BJ (cell line): ENCODE results near the gene LRP1B. TPM values are rescaled to one million over a fixed set of nuclear protein-coding genes. Genes with fewer than 3 reads are reported as not detected.

Source experiments
- CTCF ChIA-PET: fragments of 350-600 bp; formaldehyde crosslinking; extraction: SDS; loops from one replicate; lab custom pipeline; 2021; ENCODE audit warnings: antibody characterized with exemption, inconsistent platforms; lab: Yijun Ruan, JAX
- POLR2A ChIA-PET: fragments of 300-600 bp; sonication (Branson Sonifier 250); formaldehyde crosslinking; extraction: SDS; loops from one replicate; lab custom pipeline; 2021; ENCODE audit warnings: antibody characterized with exemption; lab: Charles Lee
- DNase-seq: peaks from one replicate; pipeline ENCODE4 v3.0.0-alpha.2; 2011; ENCODE audit warnings: low read depth
- H3K27me3 ChIP-seq: 2 replicates; pipeline ENCODE4 v1.6.0; 2011; ENCODE audit warnings: low read length; ENCODE audit not compliant: control insufficient read depth, insufficient read depth
- H3K36me3 ChIP-seq: 2 replicates; pipeline ENCODE4 v1.5.1; 2011; ENCODE audit warnings: low read length; ENCODE audit not compliant: control insufficient read depth, insufficient read depth
- H3K4me3 ChIP-seq: 2 replicates; pipeline ENCODE4 v1.5.1; 2011; ENCODE audit warnings: low read depth, mild to moderate bottlenecking, control low read depth, low read length
- polyA plus RNA-seq: library from polyadenylated mRNA; depleted of rRNA; stranded (reverse); fragments of >200 nt; gene quantifications from 2 replicates; pipeline ENCODE4 v1.2.3, GENCODE V29; 2011
- TF ChIP-seq, protein P1 (sequence below): IDR thresholded peaks from 2 replicates; pipeline ENCODE4 v1.5.1; 2011; ENCODE audit warnings: low read depth, mild to moderate bottlenecking, control low read depth, inconsistent platforms, low read length, moderate library complexity; ENCODE audit not compliant: insufficient read depth

Gene LRP1B
- polyA plus RNA-seq, 1 experiment, result 0.04 TPM

DNA sequence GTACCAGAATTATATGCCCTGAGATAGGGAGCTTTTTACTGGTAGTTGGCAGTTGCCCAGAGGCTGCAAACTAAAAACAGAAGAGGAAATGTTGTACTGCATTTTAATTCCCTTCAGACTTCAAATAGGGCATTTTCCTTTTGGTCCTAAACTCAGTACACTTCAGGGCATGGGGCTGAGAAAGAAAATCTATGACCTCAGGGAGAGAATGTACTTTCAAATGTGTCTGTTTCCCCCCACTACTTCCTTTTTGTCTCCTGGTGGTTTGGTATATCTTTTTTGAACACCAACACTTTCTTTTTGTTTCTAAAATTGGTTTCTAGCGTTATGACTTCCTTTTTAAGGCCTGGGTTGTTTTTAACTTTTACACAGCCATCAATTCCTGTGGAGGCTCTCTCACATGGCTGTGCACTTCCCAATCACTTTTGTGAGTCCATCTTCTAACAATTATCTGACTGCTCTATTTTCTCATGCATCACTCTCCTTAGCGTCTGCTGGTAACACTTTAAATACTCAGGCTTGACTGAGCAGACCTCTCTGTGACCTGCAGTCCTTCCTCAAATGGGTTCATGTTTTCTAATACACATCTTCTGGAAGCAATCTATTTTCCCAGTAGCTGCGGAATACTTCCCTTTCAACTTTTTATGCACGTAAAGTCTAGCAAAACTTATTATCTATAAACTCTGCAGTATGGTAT, 596.0 kb downstream of the LRP1B start:
- H3K36me3 ChIP-seq, result no peaks in the 10 kb centered on the region
- POLR2A ChIA-PET, result interaction anchor here (0.6 kb wide), 1 partner anchor 103 kb away, joined by 3 read pairs; no protein-coding TSS in a partner anchor
- DNase-seq, result no peak
- H3K27me3 ChIP-seq, result no peaks in the 10 kb centered on the region
- TF ChIP-seq, protein P1, sequence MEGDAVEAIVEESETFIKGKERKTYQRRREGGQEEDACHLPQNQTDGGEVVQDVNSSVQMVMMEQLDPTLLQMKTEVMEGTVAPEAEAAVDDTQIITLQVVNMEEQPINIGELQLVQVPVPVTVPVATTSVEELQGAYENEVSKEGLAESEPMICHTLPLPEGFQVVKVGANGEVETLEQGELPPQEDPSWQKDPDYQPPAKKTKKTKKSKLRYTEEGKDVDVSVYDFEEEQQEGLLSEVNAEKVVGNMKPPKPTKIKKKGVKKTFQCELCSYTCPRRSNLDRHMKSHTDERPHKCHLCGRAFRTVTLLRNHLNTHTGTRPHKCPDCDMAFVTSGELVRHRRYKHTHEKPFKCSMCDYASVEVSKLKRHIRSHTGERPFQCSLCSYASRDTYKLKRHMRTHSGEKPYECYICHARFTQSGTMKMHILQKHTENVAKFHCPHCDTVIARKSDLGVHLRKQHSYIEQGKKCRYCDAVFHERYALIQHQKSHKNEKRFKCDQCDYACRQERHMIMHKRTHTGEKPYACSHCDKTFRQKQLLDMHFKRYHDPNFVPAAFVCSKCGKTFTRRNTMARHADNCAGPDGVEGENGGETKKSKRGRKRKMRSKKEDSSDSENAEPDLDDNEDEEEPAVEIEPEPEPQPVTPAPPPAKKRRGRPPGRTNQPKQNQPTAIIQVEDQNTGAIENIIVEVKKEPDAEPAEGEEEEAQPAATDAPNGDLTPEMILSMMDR, result no peak
- no peak overlapping the region for H3K4me3 ChIP-seq
- CTCF ChIA-PET, result interaction anchor here (1.3 kb wide), 1 partner anchor 21 kb away, joined by 3 read pairs; no protein-coding TSS in a partner anchor

DNA sequence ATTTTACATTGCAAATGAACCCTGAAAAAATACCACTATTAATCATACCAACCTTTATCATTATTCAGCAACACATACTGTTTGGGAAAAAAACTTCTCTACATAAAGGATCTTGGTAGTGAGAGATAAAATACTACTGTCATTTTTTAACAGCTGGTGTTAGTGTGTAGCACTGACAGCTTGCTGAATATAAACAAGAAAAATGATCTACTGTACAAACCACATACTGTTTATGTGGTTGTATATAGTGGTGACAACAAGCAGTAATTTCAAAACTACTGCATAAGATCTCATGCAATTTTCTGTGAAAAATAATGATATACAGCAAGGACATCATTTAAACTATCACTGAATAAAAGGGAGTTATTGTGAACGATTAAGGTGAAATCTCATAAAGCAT, 601.2 kb downstream of the LRP1B start:
- H3K4me3 ChIP-seq, result no peak overlapping the region
- H3K27me3 ChIP-seq, result no peaks in the 10 kb centered on the region
- no peak for DNase-seq
- TF ChIP-seq, protein P1, result no peak
- H3K36me3 ChIP-seq, result no peaks in the 10 kb centered on the region
- ChIA-PET POLR2A (no interaction called here), CTCF (no interaction called here)

DNA sequence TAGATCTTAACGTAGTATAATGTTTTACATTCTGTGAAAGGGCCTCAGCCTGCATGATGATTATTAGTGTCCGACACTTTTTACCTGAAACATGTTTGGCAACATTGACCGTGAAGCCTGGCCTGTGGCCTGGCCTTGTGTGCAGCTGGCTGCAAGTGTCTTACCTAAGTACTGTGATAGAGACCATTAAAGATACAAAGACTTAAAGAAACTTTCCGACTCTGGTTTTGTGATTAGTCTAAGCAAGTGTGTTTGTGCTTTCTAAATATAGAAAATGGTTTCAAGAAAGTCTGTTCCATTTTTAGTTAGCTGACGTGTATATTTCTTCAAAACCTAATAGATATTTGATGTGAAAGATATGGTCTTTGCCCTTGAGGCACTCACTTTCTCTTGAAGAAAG, 601.8 kb downstream of the LRP1B start:
- TF ChIP-seq, protein P1, result no peak
- Histone ChIP-seq H3K36me3 (no peaks in the 10 kb centered on the region), H3K27me3 (no peaks in the 10 kb centered on the region), H3K4me3 (no peak overlapping the region)
- ChIA-PET CTCF (no interaction called here), POLR2A (no interaction called here)
- DNase-seq, result no peak

DNA sequence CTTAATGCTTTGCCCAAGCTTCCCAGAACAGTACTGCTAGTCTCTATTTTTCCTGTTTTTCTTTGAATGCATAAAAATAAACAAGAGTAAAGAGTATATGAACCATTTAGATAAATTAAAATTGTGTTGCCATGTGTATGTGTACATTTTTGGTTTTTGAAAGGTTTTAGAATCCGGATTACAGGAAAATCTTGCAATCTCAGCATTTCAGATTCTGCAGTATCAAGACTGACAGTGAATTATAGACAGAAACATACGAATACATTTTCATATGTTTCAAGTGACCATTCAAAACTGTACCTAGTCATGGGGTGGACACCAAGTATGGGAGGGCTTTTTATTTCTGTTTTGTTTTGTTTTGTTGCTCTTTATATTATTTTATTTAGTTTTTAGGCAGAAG, 604.1 kb downstream of the LRP1B start:
- H3K36me3 ChIP-seq, result no peaks in the 10 kb centered on the region
- CTCF ChIA-PET, result no interaction called here
- H3K4me3 ChIP-seq, result no peak overlapping the region
- POLR2A ChIA-PET, result no interaction called here
- no peak for DNase-seq
- TF ChIP-seq, protein P1, result no peak
- H3K27me3 ChIP-seq, result no peaks in the 10 kb centered on the region

DNA sequence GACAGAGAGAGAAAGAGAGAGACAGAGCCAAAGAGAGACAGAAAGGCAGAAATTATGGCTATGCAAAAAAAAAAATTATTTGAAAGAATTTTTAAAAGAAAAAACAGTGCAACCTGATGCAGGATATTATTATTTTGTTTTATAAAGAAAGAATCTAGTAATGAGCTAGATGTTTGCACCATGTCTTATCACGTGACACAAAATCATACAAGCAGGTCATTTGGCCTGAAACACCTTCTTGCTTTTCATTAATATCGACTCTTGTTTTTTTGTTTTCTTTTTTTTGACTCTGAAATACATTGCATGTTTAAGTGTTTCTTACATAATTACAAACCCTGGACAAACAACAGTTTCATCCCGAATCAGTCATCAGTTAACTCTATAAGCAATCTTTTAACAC, 606.0 kb downstream of the LRP1B start:
- ChIA-PET POLR2A (no interaction called here), CTCF (no interaction called here)
- TF ChIP-seq, protein P1, result no peak
- Histone ChIP-seq H3K36me3 (no peaks in the 10 kb centered on the region), H3K4me3 (no peak overlapping the region), H3K27me3 (no peaks in the 10 kb centered on the region)
- DNase-seq, result no peak
